HG02571 (cell line): Measurements from ENCODE around the gene PPP3R2.
"Not testable (repeated sequence)": the region's sequence is repeated elsewhere in the genome, so short reads cannot be mapped to it uniquely, and the experiment has no call there.

ENCODE experiments used
- ATAC-seq: cut with Tn5 transposase; IDR thresholded peaks from one replicate; pipeline ENCODE4 v1.9.1; 2021; ENCODE audit warnings: mild to moderate bottlenecking, moderate library complexity; ENCODE audit not compliant: unreplicated experiment

PPP3R2 gene

GRCh38 chr9:101590074-101590473, 4.7 kb downstream of the PPP3R2 start:
- not testable (repeated sequence) for ATAC-seq

GRCh38 chr9:101587332-101588043, 7.3 kb downstream of the PPP3R2 start:
- ATAC-seq, result no peak

GRCh38 chr9:101586651-101587050, 8.1 kb downstream of the PPP3R2 start:
- no peak for ATAC-seq

GRCh38 chr9:101585740-101586139, 9.0 kb downstream of the PPP3R2 start:
- no peak for ATAC-seq

DNA sequence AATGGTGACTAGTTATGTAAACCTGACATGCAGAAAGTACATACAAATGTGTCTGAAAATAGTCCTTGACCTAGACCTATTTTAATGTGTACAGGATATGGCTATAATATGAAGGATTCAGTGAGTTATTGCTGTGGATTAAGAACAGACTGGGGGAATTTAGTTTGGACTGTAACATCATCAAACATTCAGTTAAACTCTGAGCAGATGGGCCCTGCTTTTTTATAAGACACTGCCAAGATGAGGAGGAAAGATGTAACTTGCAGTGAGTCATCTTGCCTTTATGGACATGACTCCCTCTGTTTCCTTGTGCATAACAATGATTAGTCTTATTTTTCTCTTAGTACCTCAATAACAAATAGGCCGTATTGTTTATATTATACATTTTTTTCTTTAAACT, 12.2 kb downstream of the PPP3R2 start:
- no peak for ATAC-seq

- ATAC-seq, result no peak
Measured at GRCh38 chr9:101579711-101580545, 14.8 kb downstream of the PPP3R2 start.

GRCh38 chr9:101578378-101578777, 16.4 kb downstream of the PPP3R2 start:
- no peak for ATAC-seq

DNA sequence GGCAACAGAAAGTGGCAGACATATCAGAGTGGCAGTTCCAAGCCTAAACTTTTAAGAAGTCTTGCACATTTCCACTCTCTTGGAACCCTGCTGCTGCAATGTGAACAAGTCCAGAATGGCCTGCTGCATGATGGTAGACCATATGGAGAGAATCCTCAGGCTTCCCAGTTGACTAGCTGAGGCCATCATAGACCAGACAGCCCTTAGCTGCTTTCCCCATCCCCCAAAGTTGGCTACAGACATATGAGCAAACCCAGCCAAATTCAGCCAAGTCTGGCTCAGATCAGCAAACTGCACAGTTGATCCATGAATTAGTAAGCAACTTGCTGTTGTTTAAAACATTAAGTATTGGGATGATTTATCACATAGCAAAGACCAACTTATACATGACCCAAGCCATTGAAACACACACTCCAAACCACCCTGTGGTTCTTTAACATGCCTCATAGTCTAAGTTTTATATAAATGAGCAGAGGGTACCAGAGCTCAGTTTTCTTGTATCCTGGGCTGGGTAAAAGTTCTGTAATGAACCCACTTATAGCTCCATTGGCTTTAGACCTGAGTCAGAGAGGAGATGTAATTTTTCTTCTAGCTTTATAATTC, 19.9 kb downstream of the PPP3R2 start:
- no peak for ATAC-seq

DNA sequence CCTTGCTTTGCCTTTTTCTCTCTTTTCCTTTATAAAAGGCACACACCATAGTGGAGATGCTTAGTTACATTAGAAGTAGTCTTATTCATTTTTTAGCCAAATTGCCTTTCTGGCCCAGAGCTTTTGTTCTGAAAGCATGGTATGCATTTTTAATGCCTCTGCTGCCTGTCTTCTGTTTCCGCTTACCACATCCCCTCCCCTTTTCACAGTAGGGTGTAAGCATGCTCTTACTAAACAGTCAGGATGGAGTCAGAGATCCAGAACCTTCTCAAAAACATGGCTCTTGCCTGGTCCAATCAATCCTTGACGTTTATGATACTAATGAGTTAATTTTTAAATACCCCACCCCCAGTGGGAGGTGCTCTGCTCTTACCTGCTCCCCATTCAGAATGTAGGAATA, 22.5 kb downstream of the PPP3R2 start:
- ATAC-seq, result no peak

DNA sequence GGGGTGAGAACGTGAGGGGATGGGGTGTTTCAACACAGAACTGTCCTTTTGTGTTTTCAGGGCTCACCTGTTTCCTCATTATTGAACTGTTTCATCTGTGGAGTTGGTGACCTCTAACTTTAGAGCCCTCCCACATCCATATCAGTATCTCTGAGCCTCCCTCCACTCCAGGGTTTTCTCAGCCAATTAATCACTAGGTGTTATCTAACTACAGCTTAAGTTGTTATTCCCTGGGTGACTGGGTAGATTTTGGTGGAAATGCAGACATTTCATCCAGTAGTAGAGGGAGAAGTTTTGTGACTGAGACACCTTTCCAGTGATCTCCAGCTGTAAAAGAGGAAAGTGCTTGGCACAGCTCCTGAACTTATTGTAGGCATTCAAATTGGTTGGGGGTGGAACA, 23.7 kb downstream of the PPP3R2 start:
- no peak for ATAC-seq

DNA sequence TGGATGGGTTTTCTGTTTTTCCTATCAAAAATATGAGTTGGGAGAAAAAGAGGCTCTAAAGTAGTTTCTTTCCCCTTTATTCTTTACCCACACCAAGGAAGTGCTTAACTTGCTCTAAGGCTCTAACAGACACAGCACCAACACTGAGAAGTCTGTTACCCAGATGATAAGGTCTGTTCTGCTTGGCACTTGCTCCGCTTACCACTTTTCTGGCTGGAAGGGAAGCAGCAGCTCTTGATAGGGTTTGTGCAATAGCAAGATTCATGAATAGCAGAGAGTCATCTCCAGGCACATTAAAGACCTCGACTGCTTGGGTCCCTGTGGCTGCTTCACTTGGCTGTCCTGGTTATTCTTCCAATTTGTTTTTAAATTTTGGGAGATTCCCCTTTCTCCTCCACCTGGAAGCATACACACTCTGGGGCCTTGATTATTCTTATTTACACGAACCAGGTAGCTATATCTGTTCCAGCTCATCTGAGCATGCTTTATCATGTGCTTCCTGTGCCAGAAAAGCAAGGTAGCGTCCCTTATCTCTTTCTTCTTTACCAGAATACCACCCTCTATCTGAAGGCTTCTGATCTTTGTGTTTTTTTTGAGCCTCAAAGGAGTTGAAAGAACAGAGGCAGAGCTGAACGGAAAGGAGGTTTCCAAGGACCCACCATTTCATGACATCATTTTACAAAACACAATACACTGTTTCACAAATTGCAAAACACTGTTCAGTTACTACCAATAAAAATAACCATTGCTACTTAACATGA, 24.8 kb downstream of the PPP3R2 start:
- ATAC-seq, result no peak

DNA sequence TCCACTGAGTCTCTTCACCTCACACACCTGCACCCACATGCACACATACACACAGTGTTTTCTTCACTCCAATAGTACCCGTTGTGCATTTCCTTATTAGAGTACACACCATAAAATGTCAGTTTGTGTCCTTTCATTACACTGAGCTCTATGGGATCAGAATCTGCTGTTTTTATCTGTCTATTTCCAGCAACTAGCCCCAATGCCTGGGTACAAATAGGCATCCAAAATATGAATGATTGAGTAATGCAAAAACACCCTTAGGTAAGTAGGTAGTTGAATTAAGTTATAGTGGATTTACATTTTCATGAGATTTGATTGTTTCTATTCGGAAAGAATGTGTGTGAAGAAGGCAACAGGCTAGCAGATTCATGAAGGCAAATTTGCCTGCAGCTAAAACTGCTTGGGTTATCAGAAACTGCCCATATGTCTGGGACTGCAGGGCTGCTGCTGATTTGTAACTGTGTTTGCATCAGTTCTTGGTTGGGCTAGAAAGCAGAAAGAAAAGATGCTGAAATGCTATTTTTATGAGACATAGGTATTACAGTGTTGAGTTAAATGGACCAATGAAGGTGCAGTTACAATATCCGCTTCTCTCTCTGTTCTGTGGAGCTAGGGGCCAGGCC, 26.9 kb downstream of the PPP3R2 start:
- no peak for ATAC-seq

DNA sequence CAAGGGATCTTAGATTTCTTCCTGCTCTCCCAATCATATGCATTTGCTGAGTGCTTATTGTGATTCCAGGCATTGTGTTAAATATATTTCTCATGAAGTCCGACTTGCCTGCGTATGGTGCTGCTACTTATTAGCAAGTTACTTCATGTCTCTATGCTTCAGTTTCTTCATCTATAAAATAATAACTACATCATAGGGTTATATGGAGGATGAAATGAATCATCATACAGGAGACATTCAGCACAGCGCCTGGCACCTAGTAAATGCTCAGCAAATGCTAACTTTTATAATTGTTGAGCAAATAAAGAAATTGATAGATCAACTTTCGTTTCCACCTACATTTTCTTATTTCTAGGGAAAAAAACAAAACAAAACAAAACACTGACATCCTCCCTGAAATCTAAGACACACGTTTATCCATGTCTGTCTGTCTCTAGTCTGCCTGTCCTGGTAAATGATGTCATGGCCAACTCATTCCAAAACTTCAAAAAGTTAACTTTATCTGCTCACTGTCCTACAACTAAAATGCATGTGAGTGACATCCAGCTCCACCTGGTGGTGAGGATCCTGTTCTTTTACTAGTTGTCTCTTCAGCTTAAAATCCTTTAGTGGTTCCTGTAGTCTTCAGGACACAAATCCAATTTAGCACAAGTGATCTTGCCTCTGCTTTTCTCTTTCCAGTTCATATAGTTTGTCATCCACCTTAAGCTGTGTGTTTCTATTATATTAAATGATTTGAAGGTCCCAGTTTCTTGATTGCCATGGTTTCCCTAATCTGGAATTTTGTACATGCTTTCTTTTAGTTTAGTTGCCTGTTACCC, 27.7 kb downstream of the PPP3R2 start:
- ATAC-seq, result no peak

DNA sequence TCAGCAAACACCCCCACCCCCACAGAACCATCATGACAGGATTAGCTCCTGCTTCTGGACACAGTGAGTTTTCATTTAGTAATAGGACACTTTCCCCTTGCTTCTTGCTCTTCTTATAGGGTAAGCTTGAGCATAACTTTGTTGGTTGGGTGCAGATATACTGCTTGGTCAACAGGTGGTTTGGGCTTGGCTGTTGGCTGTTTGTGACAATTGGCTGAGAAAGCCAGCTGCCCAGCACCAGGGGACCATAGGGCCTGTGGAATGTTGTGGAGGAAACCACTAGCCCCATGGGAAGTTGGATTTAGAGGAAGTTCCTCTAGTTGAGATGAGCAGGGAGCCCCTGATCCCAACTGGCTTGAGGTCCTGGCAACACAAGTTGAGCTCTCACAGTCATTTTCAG, 30.5 kb downstream of the PPP3R2 start:
- no peak for ATAC-seq

GRCh38 chr9:101562966-101563365, 31.8 kb downstream of the PPP3R2 start:
- no peak for ATAC-seq

- no peak for ATAC-seq
Measured at GRCh38 chr9:101561740-101562139, 33.0 kb downstream of the PPP3R2 start.

GRCh38 chr9:101549472-101550098, 45.2 kb downstream of the PPP3R2 start:
- not testable (repeated sequence) for ATAC-seq

DNA sequence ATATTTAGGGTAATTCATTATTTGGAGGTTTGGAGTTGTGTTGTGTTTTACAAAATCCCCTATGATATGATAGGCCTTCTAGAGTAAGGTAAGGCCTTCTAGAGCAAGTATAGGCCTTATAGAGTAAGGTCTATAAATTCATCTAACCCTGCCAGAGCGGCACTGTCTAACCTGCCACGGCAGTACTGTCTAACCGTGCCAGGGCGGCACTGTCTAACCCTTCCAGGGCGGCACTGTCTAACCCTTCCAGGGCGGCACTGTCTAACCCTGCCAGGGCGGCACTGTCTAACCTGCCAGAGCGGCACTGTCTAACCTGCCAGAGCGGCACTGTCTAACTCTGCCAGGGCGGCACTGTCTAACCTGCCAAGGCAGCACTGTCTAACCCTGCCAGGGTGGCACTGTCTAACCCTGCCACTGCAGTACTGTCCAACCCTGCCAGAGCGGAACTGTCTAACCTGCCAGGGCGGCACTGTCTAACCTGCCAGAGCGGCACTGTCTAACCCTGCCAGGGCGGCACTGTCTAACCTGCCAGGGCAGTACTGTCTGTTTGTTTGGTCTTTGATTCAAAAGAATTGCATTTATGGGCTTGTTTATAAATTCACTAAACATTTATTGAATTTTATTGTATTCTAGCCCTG, 51.6 kb downstream of the PPP3R2 start:
- no peak for ATAC-seq
